ENCODE data around the gene HCK. TPM values are rescaled to one million over a fixed set of nuclear protein-coding genes. Genes with fewer than 3 reads are reported as not detected.
"Not testable (repeated sequence)": the region's sequence is repeated elsewhere in the genome, so short reads cannot be mapped to it uniquely, and the experiment has no call there.

The HCK gene
- total RNA-seq, 2 donors from 2014 or later: 5.5 to 9.7 TPM

GRCh38 chr20:32024683-32025295 lies 27.3 kb upstream of the HCK start:
- intact Hi-C loops (cut with DNase I, micrococcal nuclease): no loop called here
- ATAC-seq (no peak), DNase-seq (no peak)

DNA sequence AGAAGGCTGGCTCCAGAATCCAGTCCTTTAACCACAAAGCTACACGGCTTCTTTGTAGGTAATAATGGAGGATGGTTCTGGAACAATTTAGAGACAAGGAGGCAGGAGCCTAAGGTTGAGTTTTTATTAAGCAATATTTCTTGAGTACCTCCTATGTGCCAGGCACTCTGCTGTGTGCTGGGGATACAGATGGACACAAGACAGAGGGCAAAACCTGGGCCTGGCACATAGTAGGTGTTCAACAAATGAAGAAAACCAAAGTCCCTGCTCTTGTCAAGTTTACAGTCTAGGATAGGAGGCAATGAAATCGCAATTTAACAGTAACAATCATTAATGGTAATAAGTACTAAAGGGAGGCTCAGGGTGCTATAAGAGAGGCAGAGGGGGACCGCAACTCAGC lies 24.4 kb upstream of the HCK start:
- no peak for ATAC-seq
- intact Hi-C loops (cut with DNase I, micrococcal nuclease): no loop called here
- DNase-seq: no peak

- intact Hi-C loops (cut with DNase I, micrococcal nuclease): no loop called here
These were observed 23.2 kb upstream of the HCK start for GRCh38 chr20:32028647-32029372.

GRCh38 chr20:32029561-32029960 lies 22.5 kb upstream of the HCK start:
- intact Hi-C loops (cut with DNase I, micrococcal nuclease): no loop called here
- no peak for ATAC-seq
- no peak for DNase-seq

More at GRCh38 chr20:32028647-32029372, 23.2 kb upstream of the HCK start:
- ATAC-seq: no peak
- DNase-seq: no peak

DNA sequence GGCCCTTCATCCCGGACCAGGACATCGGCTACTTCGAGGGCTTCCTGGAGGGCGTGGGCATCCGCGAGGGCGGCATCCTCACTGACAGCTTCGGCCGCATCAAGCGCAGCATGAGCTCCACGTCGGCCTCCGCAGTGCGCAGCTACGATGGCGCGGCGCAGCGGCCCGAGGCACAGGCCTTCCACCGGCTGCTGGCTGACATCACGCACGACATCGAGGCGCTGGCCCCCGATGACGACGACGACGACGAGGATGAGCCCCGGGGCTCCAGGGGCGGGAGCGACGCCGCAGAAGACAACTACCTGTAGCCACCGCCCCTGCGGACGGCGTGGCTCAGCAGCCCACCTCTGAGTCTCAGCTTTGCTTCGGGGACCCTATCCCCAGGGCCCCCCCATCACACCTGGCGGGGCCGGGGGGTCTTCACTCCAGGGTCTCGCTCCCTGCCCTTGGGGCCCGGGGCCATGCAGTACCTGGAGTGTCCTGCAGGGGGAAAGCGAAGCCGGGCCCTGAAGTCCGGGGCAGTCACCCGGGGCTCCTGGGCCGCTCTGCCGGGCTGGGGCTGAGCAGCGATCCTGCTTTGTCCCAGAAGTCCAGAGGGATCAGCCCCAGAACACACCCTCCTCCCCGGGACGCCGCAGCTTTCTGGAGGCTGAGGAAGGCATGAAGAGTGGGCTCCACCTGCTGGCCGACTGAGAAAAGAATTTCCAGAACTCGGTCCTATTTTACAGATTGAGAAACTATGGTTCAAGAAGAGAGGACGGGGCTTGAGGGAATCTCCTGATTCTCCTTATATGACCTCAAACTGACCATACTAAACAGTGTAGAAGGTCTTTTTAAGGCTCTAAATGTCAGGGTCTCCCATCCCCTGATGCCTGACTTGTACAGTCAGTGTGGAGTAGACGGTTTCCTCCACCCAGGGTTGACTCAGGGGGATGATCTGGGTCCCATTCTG lies 20.8 kb upstream of the HCK start:
- intact Hi-C loops (cut with DNase I, micrococcal nuclease): loop anchor here (5.0 to 10.0 kb wide), 2 partner anchors 206 to 209 kb away; no protein-coding TSS in a partner anchor
- DNase-seq: peak; percentile 77 to 78
- peak; percentile 96 for ATAC-seq

- intact Hi-C loops (cut with DNase I, micrococcal nuclease): loop anchor here (5.0 to 10.0 kb wide), 2 partner anchors 209 to 211 kb away; no protein-coding TSS in a partner anchor
- DNase-seq (no peak), ATAC-seq (no peak)
These were observed 18.7 kb upstream of the HCK start for GRCh38 chr20:32033316-32033715.

- not testable (repeated sequence) for DNase-seq, ATAC-seq
- intact Hi-C loops (cut with DNase I, micrococcal nuclease): loop anchor here (5.0 to 10.0 kb wide), 2 partner anchors 209 to 211 kb away; no protein-coding TSS in a partner anchor
These were observed 18.3 kb upstream of the HCK start for GRCh38 chr20:32033721-32034120.

- intact Hi-C loops (cut with DNase I, micrococcal nuclease): loop anchor here (5.0 to 10.0 kb wide), 2 partner anchors 210 to 213 kb away; no protein-coding TSS in a partner anchor
- DNase-seq (no peak), ATAC-seq (no peak)
These were observed 17.2 kb upstream of the HCK start for GRCh38 chr20:32034581-32035425.

GRCh38 chr20:32035426-32035779 lies 16.6 kb upstream of the HCK start:
- ATAC-seq: no peak
- intact Hi-C loops (cut with DNase I, micrococcal nuclease): loop anchor here in 1 of 2 donors (10.0 kb wide), 1 partner anchor 211 kb away; no protein-coding TSS in a partner anchor
- no peak for DNase-seq

- no peak for ATAC-seq
- no peak for DNase-seq
- intact Hi-C loops (cut with DNase I, micrococcal nuclease): loop anchor here in 1 of 2 donors (10.0 kb wide), 1 partner anchor 211 kb away; no protein-coding TSS in a partner anchor
These were observed 15.8 kb upstream of the HCK start for GRCh38 chr20:32036252-32036651.

GRCh38 chr20:32036716-32037485 lies 15.1 kb upstream of the HCK start:
- DNase-seq: no peak
- no peak for ATAC-seq
- intact Hi-C loops (cut with DNase I, micrococcal nuclease): loop anchor here in 1 of 2 donors (10.0 kb wide), 1 partner anchor 212 kb away; no protein-coding TSS in a partner anchor

DNA sequence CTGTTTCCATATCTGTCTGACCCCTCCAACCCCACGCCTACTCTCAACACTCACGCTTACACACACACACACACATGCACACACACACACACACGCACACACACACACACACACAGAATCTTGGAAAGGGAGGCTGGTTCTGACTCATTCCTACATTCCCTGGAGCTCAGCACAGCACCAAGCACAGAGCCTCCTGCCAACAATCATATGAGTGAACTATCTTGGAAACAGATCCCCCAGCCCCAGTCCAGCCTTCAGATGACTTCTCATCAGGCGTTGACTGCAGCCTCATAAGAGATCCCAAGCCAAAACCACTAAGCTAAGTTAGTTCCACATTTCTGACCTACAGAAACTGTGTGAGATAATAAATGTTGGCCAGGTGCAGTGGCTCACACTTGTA lies 14.1 kb upstream of the HCK start:
- intact Hi-C loops (cut with DNase I, micrococcal nuclease): loop anchor here in 1 of 2 donors (10.0 kb wide), 1 partner anchor 213 kb away; no protein-coding TSS in a partner anchor

GRCh38 chr20:32040142-32040953 lies 11.7 kb upstream of the HCK start:
- DNase-seq: peak in 1 of 2 donors; percentile 18
- ATAC-seq: peak; percentile 49
- intact Hi-C loops (cut with DNase I, micrococcal nuclease): no loop called here

More for the DNA sequence above, 14.1 kb upstream of the HCK start:
- DNase-seq: no peak
- no peak for ATAC-seq

DNA sequence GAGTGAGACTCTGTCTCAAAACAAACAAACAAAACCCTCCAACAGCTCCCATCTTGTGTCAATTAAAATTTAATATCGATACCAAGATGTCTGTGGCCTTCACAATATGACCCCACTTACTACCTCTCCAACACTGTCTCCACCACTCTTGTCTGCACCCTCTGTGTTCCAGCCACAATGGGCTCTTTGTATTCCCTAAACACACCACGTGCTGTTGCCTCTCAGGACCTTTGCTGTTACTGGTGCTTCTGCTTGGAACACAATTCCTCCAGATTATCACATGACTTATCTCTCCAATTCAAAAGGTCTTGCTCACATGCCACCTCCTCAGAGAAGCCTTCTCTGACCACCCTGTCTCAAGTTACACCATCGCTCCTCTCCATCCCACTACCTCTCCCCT lies 6.0 kb upstream of the HCK start:
- no peak for DNase-seq
- ATAC-seq: no peak
- intact Hi-C loops (cut with DNase I, micrococcal nuclease): no loop called here

DNA sequence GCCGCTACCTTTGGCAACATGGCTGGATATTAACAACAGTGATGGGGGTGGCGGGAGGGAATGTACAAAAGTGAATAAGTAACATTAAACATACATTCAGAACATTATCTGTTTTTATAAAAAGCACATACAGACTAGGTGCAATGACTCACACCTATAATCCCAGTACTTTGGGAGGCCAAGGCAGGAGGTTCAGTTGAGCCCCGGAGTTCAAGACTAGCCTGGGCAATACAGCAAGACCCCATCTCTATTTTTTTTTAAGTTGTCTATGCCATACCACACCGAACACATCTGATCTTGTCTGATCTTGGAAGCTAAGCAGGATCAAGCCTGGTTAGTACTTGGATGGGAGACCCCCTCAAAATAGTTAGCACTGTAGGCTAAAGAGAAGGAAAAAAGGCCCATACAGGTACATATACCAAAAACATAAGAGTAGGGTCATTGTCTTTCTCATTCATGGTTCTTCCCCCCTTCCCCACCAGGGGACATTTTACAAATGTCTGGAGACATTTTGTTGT lies 1.7 kb upstream of the HCK start:
- ATAC-seq: no peak

DNA sequence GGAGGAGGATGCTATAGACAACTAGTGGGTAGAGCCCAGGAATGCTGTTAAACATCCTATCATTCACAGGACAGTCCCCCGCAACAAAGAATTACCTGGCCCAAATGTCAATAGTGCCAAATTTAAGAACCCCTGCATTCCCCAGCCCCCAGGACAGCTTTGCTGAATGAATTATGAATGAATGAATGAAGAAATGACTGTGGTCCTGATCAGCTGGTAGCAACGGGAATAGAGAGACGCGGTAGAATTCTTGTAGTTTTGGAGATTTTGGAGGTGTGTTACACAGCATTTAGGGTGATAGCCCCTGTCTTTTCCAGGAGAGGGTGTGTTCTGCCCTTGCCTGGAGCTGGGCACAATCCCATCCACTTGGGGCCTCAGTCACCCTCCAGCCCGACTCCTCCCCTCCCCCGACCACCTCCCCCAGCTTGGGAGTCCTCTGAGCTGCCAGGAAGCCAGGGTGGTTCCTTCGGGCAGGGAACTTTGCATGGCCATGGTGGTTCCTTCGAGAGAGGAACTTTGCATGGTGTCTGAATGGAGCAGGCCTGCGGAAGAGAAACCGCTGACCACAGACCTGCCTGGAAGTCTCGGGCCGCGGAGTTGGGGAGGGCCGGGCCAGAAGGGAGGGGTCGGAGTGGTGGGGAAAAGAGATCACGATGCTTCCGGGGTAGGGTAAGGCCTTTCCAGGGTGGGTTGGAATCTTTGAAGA lies 1.0 kb upstream of the HCK start:
- intact Hi-C loops (cut with DNase I, micrococcal nuclease): no loop called here
- ATAC-seq (peak; percentile 35), DNase-seq (peak; percentile 30 to 41)

More for the DNA sequence above, 1.7 kb upstream of the HCK start:
- no peak for DNase-seq
- intact Hi-C loops (cut with DNase I, micrococcal nuclease): no loop called here

Data from left colon (tissue), 2 donors.